Subcutaneous adipose tissue (tissue), 4 donors: ENCODE data around the gene GBE1. TPM values are rescaled to one million over a fixed set of nuclear protein-coding genes. Genes with fewer than 3 reads are reported as not detected.

Experiments
- total RNA-seq, 4 donors: library from RNA; depleted of rRNA; stranded (reverse); fragments of >200 nt; gene quantifications; one replicate each; pipeline ENCODE4 v1.1.0, GENCODE V29; 2016
- TF ChIP-seq, protein P1 (sequence below): fragments of 450-650 bp; IDR thresholded peaks from one replicate; pipeline ENCODE4 v1.5.1; 2016; ENCODE audit warnings: low read depth, mild to moderate bottlenecking, control low read depth, antibody characterized with exemption, moderate library complexity

The GBE1 gene
- total RNA-seq, 4 donors from 2014 or later, result 134 to 224 (median 199) TPM

DNA sequence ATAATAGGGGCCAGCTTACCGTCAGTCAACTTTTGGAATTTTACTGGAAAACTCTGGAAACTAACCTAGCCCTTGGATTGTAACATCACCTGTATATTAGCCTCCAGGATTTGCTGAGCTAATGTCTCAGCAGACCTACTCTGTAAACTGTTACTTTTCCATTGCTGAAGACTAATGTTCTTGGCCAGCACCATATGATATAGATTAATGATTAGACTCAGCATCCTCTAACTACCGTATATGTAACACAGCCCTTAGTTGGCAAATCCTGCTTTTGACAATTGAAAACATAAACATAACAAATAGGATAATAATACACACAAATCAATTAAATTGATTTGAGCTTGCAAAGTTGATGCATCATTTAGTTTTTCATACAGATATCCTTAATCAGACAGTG, 26.6 kb upstream of the GBE1 start:
- TF ChIP-seq, protein P1, sequence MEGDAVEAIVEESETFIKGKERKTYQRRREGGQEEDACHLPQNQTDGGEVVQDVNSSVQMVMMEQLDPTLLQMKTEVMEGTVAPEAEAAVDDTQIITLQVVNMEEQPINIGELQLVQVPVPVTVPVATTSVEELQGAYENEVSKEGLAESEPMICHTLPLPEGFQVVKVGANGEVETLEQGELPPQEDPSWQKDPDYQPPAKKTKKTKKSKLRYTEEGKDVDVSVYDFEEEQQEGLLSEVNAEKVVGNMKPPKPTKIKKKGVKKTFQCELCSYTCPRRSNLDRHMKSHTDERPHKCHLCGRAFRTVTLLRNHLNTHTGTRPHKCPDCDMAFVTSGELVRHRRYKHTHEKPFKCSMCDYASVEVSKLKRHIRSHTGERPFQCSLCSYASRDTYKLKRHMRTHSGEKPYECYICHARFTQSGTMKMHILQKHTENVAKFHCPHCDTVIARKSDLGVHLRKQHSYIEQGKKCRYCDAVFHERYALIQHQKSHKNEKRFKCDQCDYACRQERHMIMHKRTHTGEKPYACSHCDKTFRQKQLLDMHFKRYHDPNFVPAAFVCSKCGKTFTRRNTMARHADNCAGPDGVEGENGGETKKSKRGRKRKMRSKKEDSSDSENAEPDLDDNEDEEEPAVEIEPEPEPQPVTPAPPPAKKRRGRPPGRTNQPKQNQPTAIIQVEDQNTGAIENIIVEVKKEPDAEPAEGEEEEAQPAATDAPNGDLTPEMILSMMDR, result no peak

DNA sequence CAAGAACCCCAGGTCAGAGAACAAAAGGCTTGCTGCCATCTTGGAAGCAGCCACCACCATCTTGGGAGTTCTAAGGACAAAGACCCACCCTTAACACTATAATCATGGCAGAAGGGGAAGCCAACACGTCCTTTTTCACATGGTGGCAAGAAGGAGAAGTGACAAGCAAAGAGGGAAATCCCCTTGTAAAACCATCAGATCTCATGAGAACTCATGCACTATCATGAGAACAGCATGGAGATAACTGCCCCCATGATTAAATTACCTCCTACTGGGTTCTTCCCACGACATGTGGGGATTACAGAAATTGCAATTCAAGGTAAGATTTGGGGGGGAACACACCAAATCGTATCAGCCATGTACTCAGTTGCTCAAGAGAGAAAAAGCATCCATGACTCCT, 21.1 kb upstream of the GBE1 start:
- TF ChIP-seq, protein P1, result no peak

DNA sequence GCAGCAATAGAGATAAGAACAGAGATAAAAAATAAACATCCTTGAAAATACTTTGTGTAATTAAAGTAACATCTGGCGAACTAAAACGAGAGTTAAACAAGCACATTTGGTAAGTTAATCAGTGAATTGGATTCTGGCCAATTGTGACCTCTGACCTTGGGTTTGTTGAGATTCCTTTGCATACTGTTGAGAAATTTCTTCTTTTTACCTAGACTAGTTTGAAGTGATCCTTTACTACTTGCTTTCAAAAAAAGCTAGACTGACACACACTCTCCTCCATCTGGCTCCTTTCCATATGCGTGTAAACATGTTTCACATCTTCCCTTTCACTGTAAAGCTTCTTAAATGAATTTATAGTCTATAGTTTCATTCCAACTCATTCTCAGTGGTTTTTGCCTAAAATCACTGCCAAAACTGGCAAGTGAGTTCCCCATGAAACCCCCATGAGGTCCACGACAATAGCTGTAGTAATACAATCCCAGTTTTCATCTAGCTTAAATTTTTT, 17.3 kb upstream of the GBE1 start:
- TF ChIP-seq, protein P1, result no peak

DNA sequence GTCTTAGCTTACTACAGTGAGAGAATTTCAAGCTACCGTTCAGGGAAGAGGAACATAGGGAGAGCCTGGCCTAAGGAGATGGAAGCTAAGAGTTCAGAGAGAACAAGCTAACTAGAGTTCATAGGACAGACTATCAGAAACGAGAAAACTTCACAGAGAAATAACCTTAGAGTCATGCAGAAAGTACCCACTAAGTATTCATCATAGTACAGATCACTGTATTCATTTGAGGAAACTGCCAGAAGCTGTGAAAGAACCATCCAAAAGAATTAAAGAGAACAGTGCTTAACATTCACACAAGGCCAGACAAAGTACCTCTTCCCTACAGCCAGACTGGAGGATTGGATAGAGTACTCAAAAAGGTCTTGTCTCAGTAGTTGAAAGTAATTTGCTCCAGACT, 15.2 kb upstream of the GBE1 start:
- TF ChIP-seq, protein P1, result no peak

DNA sequence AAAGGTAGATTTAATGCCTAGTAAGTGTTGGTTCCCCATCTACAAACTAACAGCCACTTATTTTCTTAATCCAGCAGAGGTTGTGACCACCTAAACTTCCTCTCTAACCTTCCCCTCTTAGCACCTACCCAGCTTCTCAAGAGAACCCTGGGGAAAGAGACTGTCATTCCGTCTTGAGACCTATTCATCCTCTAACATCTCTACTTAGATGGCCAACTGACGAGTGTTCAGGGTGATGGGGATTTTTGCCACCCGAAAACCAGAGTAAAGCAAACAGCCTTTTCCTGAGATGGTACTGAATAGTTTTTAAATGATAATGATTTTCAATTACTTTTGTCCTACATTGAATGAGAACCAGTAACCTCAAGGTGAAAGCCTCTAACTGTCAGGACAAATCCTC, 9.3 kb upstream of the GBE1 start:
- TF ChIP-seq, protein P1, result no peak

DNA sequence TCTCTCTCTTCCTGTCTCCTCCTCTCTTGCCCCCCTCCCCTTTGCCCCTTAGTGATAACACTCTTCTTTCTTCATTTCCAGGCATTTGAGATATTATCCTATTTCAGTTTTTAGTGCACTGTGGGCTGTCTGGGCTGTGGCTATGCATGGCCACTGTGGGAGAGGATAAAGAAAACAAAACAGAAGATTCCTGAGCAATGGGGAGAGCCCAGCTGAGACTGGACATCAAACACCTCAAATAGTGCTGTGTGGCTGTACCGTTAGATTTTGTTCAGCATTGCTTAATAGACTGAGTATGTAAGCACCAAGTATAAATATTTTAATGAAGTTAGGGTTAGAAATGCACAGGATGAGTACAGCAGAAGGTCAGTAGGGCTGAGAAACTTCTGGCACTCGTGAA, 7.9 kb upstream of the GBE1 start:
- TF ChIP-seq, protein P1, result no peak

DNA sequence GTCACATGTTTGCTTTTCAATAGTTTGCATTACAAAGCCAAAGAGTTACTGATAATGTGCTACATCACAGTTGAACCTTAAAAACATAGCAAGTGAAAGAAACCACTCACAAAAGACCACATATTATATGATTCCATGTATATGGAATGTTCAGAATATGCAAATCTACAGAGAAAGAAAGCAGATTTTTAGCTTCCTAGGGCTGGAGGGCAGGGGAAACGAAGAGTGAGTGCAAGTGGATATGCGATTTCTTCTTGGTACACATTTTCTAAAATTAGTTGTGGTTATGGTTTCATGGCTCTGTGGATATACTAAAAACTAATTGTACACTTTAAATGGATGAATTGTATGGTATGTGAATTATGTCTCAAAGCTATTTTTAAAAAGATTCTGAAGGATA, 4.0 kb upstream of the GBE1 start:
- TF ChIP-seq, protein P1, result no peak

DNA sequence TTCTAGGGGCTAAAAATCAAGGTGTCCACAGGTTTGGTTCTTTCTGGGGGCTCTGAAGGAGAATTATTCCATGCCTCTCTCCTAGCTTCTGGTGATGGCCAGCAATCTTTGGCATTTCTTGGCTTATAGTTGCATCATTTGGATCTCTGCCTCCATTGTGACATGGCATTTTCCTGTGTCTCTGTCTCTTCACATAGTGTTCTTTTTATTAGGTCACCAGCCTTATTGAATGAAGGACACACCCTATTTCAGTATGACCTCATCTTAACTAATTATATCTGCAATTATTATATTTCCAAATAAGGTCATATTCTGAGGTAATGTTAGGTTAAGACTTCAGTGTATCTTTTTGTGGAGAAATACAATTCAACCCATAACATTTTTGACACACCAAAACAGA, 3.2 kb upstream of the GBE1 start:
- TF ChIP-seq, protein P1, result no peak
